Hepatocyte (in vitro differentiated cells): ENCODE measurements around the gene ANO9. TPM values are rescaled to one million over a fixed set of nuclear protein-coding genes. Genes with fewer than 3 reads are reported as not detected.

Experiments used
- DNase-seq: peaks from one replicate; pipeline ENCODE4 v3.0.0-alpha.2; 2016; ENCODE audit warnings: low spot score
- H2AFZ ChIP-seq: fragments of 200-600 bp; sonication (generic); 2 replicates; pipeline ENCODE4 v1.6.0; 2016; ENCODE audit warnings: antibody characterized with exemption, mild to moderate bottlenecking
- H3K27ac ChIP-seq: fragments of 200-600 bp; sonication (generic); 2 replicates; pipeline ENCODE4 v1.5.1; 2016; ENCODE audit warnings: mild to moderate bottlenecking
- H3K27me3 ChIP-seq: fragments of 200-600 bp; sonication (generic); 2 replicates; pipeline ENCODE4 v1.6.1; 2016
- H3K36me3 ChIP-seq: fragments of 200-600 bp; sonication (generic); replicated peaks from 2 replicates; pipeline ENCODE4 v1.5.1; 2016; ENCODE audit warnings: low read depth; ENCODE audit not compliant: insufficient read depth
- H3K4me1 ChIP-seq: fragments of 200-600 bp; sonication (generic); 2 replicates; pipeline ENCODE4 v1.5.1; 2016; ENCODE audit warnings: mild to moderate bottlenecking, moderate library complexity; ENCODE audit not compliant: insufficient read depth
- H3K4me2 ChIP-seq: fragments of 200-600 bp; sonication (generic); 2 replicates; pipeline ENCODE4 v1.6.0; 2016
- H3K4me3 ChIP-seq: fragments of 200-600 bp; sonication (generic); 2 replicates; pipeline ENCODE4 v1.5.1; 2016; ENCODE audit warnings: mild to moderate bottlenecking
- H3K79me2 ChIP-seq: fragments of 200-600 bp; sonication (generic); 2 replicates; pipeline ENCODE4 v1.6.0; 2017; ENCODE audit warnings: mild to moderate bottlenecking
- H3K9me2 ChIP-seq: fragments of 200-600 bp; sonication (generic); replicated peaks from 2 replicates; pipeline ENCODE4 v1.6.0; 2017; ENCODE audit warnings: mild to moderate bottlenecking; ENCODE audit not compliant: insufficient read depth
- H3K9me3 ChIP-seq: fragments of 200-600 bp; sonication (generic); 2 replicates; pipeline ENCODE4 v1.5.1; 2016; ENCODE audit warnings: low read depth, mild to moderate bottlenecking
- H4K20me1 ChIP-seq: fragments of 200-600 bp; sonication (generic); 2 replicates; pipeline ENCODE4 v1.6.0; 2016; ENCODE audit warnings: mild to moderate bottlenecking; ENCODE audit not compliant: insufficient read depth, poor library complexity, severe bottlenecking
- EZH2 ChIP-seq: fragments of 200-600 bp; sonication (generic); IDR thresholded peaks from 2 replicates; pipeline ENCODE4 v1.6.1; 2016; ENCODE audit warnings: antibody characterized with exemption, mild to moderate bottlenecking, borderline replicate concordance
- EZH2phosphoT487 ChIP-seq: fragments of 200-600 bp; sonication (generic); IDR thresholded peaks from one replicate; pipeline ENCODE4 v1.6.1; 2018; ENCODE audit warnings: antibody characterized with exemption, mild to moderate bottlenecking, low read depth, moderate library complexity; ENCODE audit not compliant: unreplicated experiment, severe bottlenecking
- WGBS: methylation state at CpG from one replicate; pipeline ENCODE4 v1.1.6; 2016; ENCODE audit warnings: low lambda C conversion rate; ENCODE audit errors: missing lambda C conversion rate; 5-methylcytosine and 5-hydroxymethylcytosine counted together
- polyA plus RNA-seq: library from polyadenylated mRNA; unstranded; fragments of >200 nt; fragmentation: Nextera tagmentation; extraction: Ambion mirVana; gene quantifications from 2 replicates; pipeline ENCODE4 v1.2.1, GENCODE V29; 2016
- total RNA-seq: library from RNA; depleted of rRNA; stranded (reverse); fragments of >200 nt; gene quantifications from 2 replicates; pipeline ENCODE4 v1.2.3, GENCODE V29; 2014
- TF ChIP-seq, protein P1 (sequence below): fragments of 200-600 bp; sonication (generic); IDR thresholded peaks from 2 replicates; pipeline ENCODE4 v1.5.1; 2016; ENCODE audit warnings: antibody characterized with exemption, mild to moderate bottlenecking; ENCODE audit not compliant: poor library complexity

The ANO9 gene
- total and polyA plus RNA-seq, 2 experiments from 2014 or later, result 21.2 to 35.7 TPM

- WGBS, result 96% methylated on average over 18 of the region's 20 CpGs
- no peak for DNase-seq
- no peaks in the 10 kb centered on the region for H3K27me3 ChIP-seq
- H3K4me1 ChIP-seq, result peaks cover 3% of the 10 kb centered on the region
- H3K4me2 ChIP-seq, result no peak overlapping the region
- H4K20me1 ChIP-seq, result peaks cover 11% of the 10 kb centered on the region
- H3K36me3 ChIP-seq, result no peaks in the 10 kb centered on the region
- H3K79me2 ChIP-seq, result peaks cover 17% of the 10 kb centered on the region
- no peaks in the 10 kb centered on the region for H3K9me3 ChIP-seq
- TF ChIP-seq EZH2, result no peak
- no peak for TF ChIP-seq EZH2phosphoT487
- TF ChIP-seq, protein P1, sequence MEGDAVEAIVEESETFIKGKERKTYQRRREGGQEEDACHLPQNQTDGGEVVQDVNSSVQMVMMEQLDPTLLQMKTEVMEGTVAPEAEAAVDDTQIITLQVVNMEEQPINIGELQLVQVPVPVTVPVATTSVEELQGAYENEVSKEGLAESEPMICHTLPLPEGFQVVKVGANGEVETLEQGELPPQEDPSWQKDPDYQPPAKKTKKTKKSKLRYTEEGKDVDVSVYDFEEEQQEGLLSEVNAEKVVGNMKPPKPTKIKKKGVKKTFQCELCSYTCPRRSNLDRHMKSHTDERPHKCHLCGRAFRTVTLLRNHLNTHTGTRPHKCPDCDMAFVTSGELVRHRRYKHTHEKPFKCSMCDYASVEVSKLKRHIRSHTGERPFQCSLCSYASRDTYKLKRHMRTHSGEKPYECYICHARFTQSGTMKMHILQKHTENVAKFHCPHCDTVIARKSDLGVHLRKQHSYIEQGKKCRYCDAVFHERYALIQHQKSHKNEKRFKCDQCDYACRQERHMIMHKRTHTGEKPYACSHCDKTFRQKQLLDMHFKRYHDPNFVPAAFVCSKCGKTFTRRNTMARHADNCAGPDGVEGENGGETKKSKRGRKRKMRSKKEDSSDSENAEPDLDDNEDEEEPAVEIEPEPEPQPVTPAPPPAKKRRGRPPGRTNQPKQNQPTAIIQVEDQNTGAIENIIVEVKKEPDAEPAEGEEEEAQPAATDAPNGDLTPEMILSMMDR, result no peak
- no peak overlapping the region for H3K4me3 ChIP-seq
- no peaks in the 10 kb centered on the region for H3K9me2 ChIP-seq
- no peak overlapping the region for H2AFZ ChIP-seq
- H3K27ac ChIP-seq, result no peak overlapping the region
Measured at GRCh38 chr11:398826-399225, 43.0 kb downstream of the ANO9 start.

DNA sequence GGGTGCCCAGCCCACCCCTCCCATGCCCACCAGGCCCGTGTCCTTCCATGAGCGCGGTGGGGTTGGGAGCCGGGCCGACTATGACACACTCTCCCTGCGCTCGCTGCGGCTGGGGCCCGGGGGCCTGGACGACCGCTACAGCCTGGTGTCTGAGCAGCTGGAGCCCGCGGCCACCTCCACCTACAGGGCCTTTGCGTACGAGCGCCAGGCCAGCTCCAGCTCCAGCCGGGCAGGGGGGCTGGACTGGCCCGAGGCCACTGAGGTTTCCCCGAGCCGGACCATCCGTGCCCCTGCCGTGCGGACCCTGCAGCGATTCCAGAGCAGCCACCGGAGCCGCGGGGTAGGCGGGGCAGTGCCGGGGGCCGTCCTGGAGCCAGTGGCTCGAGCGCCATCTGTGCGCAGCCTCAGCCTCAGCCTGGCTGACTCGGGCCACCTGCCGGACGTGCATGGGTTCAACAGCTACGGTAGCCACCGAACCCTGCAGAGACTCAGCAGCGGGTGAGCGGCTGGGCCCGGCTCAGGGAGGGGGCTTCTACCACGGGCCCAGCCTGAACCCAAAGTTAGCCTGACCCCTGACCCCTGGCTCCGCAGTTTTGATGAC, 44.8 kb downstream of the ANO9 start:
- Histone ChIP-seq H3K9me2 (no peaks in the 10 kb centered on the region), H2AFZ (no peak overlapping the region), H3K27ac (no peak overlapping the region), H3K9me3 (no peaks in the 10 kb centered on the region), H3K4me1 (peaks cover 15% of the 10 kb centered on the region), H3K27me3 (no peaks in the 10 kb centered on the region), H3K4me3 (no peak overlapping the region), H3K4me2 (no peak overlapping the region), H3K36me3 (no peaks in the 10 kb centered on the region), H4K20me1 (peaks cover 11% of the 10 kb centered on the region), H3K79me2 (peaks cover 17% of the 10 kb centered on the region)
- DNase-seq, result no peak
- WGBS, result 96% methylated on average over 42 of the region's 43 CpGs
- TF ChIP-seq, protein P1, result no peak
- TF ChIP-seq EZH2phosphoT487, result no peak
- no peak for TF ChIP-seq EZH2

DNA sequence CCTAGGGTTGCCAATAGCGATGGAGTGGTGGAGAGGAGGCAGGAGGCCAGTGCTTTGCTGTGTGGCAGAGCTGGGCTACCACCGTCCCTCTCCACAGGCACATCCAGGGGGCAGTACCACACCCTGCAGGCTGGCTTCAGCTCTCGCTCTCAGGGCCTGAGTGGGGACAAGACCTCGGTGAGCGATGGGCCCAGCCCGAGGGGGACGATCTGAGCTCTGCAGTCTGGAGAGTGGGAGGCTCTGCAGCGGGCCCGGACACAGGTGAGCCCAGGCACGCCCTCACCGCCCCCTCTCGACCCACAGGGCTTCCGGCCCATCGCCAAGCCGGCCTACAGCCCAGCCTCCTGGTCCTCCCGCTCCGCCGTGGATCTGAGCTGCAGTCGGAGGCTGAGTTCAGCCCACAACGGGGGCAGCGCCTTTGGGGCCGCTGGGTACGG, 45.3 kb downstream of the ANO9 start:
- Histone ChIP-seq H3K36me3 (no peaks in the 10 kb centered on the region), H3K4me1 (peaks cover 15% of the 10 kb centered on the region), H3K9me2 (no peaks in the 10 kb centered on the region), H3K27me3 (no peaks in the 10 kb centered on the region), H3K4me3 (no peak overlapping the region), H3K9me3 (no peaks in the 10 kb centered on the region), H3K27ac (no peak overlapping the region), H4K20me1 (peaks cover 11% of the 10 kb centered on the region), H2AFZ (no peak overlapping the region), H3K4me2 (peak overlapping the region; percentile 85), H3K79me2 (peaks cover 17% of the 10 kb centered on the region)
- TF ChIP-seq, protein P1, result no peak
- TF ChIP-seq EZH2phosphoT487 (no peak), EZH2 (no peak)
- 89% methylated on average over 23 of the region's 23 CpGs for WGBS
- DNase-seq, result no peak

- TF ChIP-seq EZH2phosphoT487, result no peak
- TF ChIP-seq EZH2, result no peak
- TF ChIP-seq, protein P1, result no peak
- Histone ChIP-seq H4K20me1 (peaks cover 11% of the 10 kb centered on the region), H3K9me2 (no peaks in the 10 kb centered on the region), H3K79me2 (peaks cover 17% of the 10 kb centered on the region), H3K4me3 (no peak overlapping the region), H3K27ac (no peak overlapping the region), H2AFZ (no peak overlapping the region), H3K4me2 (peak overlapping the region; percentile 85), H3K9me3 (no peaks in the 10 kb centered on the region), H3K27me3 (no peaks in the 10 kb centered on the region), H3K36me3 (no peaks in the 10 kb centered on the region), H3K4me1 (peaks cover 15% of the 10 kb centered on the region)
- 91% methylated on average over 11 of the region's 11 CpGs for WGBS
- no peak for DNase-seq
Measured at GRCh38 chr11:395866-396265, 45.9 kb downstream of the ANO9 start.
